Ishikawa (cell line): ENCODE results near the gene TNFSF18.

ENCODE experiments used
- CREB1 ChIP-seq: IDR thresholded peaks from 2 replicates; pipeline ENCODE4 v1.6.1; 2012; ENCODE audit warnings: low read depth
- EGR1 ChIP-seq: IDR thresholded peaks from 2 replicates; pipeline ENCODE4 v1.6.1; 2012
- EP300 ChIP-seq: IDR thresholded peaks from 2 replicates; pipeline ENCODE4 v1.6.1; 2012; ENCODE audit warnings: borderline replicate concordance
- FOXM1 ChIP-seq: IDR thresholded peaks from 2 replicates; pipeline ENCODE4 v1.6.1; 2012; ENCODE audit warnings: low read depth, borderline replicate concordance
- RAD21 ChIP-seq: IDR thresholded peaks from 2 replicates; pipeline ENCODE4 v1.6.1; 2012; ENCODE audit warnings: low read depth
- TCF12 ChIP-seq: IDR thresholded peaks from 2 replicates; pipeline ENCODE4 v1.6.1; 2012; ENCODE audit warnings: low read depth
- TEAD4 ChIP-seq: IDR thresholded peaks from 2 replicates; pipeline ENCODE4 v1.6.1; 2012
- TF ChIP-seq, protein P1 (sequence below): IDR thresholded peaks from 2 replicates; pipeline ENCODE4 v1.6.1; 2012; ENCODE audit warnings: low read depth, mild to moderate bottlenecking

DNA sequence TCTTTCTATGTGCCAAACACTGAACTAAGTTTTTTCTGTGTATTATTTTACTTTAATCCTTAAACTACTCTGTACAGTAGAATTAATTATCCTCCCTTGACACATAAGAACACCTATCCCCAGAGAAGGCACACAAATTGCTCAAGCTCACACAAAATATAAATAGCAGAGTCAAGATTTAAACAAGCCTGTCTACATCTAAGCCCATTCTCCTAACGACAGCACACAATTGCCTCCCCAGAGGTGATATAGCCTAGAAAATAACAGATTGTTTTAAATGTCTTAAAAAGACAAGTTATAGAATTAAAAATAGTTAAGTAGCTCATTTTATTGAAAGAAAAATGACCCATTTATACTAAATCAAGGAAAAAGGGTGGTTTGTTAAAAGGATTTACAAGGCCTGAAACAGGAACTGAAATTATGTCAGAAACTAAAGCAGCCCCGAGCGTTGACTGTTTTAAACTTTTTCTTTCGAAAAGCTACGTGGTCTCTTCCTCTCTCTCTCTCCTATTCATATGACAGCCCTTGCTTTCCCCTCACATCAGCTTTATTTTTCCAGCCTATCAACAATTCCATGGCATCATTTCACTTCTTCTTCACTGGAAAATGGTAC is 30.5 kb downstream of the TNFSF18 start:
- TF ChIP-seq, protein P1, sequence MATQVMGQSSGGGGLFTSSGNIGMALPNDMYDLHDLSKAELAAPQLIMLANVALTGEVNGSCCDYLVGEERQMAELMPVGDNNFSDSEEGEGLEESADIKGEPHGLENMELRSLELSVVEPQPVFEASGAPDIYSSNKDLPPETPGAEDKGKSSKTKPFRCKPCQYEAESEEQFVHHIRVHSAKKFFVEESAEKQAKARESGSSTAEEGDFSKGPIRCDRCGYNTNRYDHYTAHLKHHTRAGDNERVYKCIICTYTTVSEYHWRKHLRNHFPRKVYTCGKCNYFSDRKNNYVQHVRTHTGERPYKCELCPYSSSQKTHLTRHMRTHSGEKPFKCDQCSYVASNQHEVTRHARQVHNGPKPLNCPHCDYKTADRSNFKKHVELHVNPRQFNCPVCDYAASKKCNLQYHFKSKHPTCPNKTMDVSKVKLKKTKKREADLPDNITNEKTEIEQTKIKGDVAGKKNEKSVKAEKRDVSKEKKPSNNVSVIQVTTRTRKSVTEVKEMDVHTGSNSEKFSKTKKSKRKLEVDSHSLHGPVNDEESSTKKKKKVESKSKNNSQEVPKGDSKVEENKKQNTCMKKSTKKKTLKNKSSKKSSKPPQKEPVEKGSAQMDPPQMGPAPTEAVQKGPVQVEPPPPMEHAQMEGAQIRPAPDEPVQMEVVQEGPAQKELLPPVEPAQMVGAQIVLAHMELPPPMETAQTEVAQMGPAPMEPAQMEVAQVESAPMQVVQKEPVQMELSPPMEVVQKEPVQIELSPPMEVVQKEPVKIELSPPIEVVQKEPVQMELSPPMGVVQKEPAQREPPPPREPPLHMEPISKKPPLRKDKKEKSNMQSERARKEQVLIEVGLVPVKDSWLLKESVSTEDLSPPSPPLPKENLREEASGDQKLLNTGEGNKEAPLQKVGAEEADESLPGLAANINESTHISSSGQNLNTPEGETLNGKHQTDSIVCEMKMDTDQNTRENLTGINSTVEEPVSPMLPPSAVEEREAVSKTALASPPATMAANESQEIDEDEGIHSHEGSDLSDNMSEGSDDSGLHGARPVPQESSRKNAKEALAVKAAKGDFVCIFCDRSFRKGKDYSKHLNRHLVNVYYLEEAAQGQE, result no peak
- TF ChIP-seq EGR1, result no peak
- no peak for TF ChIP-seq RAD21
- no peak for TF ChIP-seq EP300
- TF ChIP-seq TEAD4, result no peak
- no peak for TF ChIP-seq FOXM1
- no peak for TF ChIP-seq CREB1
- no peak for TF ChIP-seq TCF12
